Measurements from ENCODE around the gene CCDC3. TPM values are rescaled to one million over a fixed set of nuclear protein-coding genes. Genes with fewer than 3 reads are reported as not detected.
A peak's percentile ranks its signal among the peaks of the same experiment; 100 is the strongest.

The CCDC3 gene
- total RNA-seq, 1 donor from 2014 or later = 12.8 TPM

- no peak overlapping the region for H3K27ac ChIP-seq
- H3K4me3 ChIP-seq = no peak overlapping the region
- intact Hi-C loops (cut with DNase I) = no loop called here
- peak; percentile 34 to 58 for DNase-seq (ENCODE audit: extremely low spot score in 2 of 2)
- H3K4me1 ChIP-seq = peaks cover 25% of the 10 kb centered on the region
- H3K36me3 ChIP-seq = no peaks in the 10 kb centered on the region
- no peak for TF ChIP-seq POLR2AphosphoS5 (IDR thresholded peaks at IDR 0.05; ENCODE audit: insufficient read depth in 1 of 2, low read depth in 1 of 2)
- TF ChIP-seq, protein P1, sequence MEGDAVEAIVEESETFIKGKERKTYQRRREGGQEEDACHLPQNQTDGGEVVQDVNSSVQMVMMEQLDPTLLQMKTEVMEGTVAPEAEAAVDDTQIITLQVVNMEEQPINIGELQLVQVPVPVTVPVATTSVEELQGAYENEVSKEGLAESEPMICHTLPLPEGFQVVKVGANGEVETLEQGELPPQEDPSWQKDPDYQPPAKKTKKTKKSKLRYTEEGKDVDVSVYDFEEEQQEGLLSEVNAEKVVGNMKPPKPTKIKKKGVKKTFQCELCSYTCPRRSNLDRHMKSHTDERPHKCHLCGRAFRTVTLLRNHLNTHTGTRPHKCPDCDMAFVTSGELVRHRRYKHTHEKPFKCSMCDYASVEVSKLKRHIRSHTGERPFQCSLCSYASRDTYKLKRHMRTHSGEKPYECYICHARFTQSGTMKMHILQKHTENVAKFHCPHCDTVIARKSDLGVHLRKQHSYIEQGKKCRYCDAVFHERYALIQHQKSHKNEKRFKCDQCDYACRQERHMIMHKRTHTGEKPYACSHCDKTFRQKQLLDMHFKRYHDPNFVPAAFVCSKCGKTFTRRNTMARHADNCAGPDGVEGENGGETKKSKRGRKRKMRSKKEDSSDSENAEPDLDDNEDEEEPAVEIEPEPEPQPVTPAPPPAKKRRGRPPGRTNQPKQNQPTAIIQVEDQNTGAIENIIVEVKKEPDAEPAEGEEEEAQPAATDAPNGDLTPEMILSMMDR (IDR thresholded peaks at IDR 0.05) = no peak
- TF ChIP-seq POLR2A (IDR thresholded peaks at IDR 0.05) = no peak
- H3K27me3 ChIP-seq = no peaks in the 10 kb centered on the region
- no peaks in the 10 kb centered on the region for H3K9me3 ChIP-seq
Observed at GRCh38 chr10:12957081-12957480, 44.4 kb downstream of the CCDC3 start.

- TF ChIP-seq POLR2AphosphoS5 (IDR thresholded peaks at IDR 0.05; ENCODE audit: insufficient read depth in 1 of 2, low read depth in 1 of 2) = no peak
- TF ChIP-seq, protein P1 (IDR thresholded peaks at IDR 0.05) = no peak
- TF ChIP-seq POLR2A (IDR thresholded peaks at IDR 0.05) = no peak
- no peaks in the 10 kb centered on the region for H3K27me3 ChIP-seq
- H3K4me1 ChIP-seq = peaks cover 4% of the 10 kb centered on the region
- no peak overlapping the region for H3K27ac ChIP-seq
- intact Hi-C loops (cut with DNase I) = no loop called here
- H3K9me3 ChIP-seq = no peaks in the 10 kb centered on the region
- DNase-seq (ENCODE audit: extremely low spot score in 2 of 2) = no peak
- no peaks in the 10 kb centered on the region for H3K36me3 ChIP-seq
- no peak overlapping the region for H3K4me3 ChIP-seq
Observed at GRCh38 chr10:12954866-12955265, 46.6 kb downstream of the CCDC3 start.

GRCh38 chr10:12950583-12951128, 50.9 kb downstream of the CCDC3 start:
- Histone ChIP-seq H3K27ac (no peak overlapping the region), H3K4me3 (no peak overlapping the region), H3K4me1 (no peaks in the 10 kb centered on the region), H3K9me3 (no peaks in the 10 kb centered on the region), H3K36me3 (no peaks in the 10 kb centered on the region), H3K27me3 (no peaks in the 10 kb centered on the region)
- no peak for DNase-seq (ENCODE audit: extremely low spot score in 2 of 2)
- intact Hi-C loops (cut with DNase I) = no loop called here
- TF ChIP-seq, protein P1 (IDR thresholded peaks at IDR 0.05) = no peak
- TF ChIP-seq POLR2AphosphoS5 (IDR thresholded peaks at IDR 0.05; ENCODE audit: insufficient read depth in 1 of 2, low read depth in 1 of 2) = no peak
- no peak for TF ChIP-seq POLR2A (IDR thresholded peaks at IDR 0.05)

GRCh38 chr10:12949248-12949647, 52.3 kb downstream of the CCDC3 start:
- TF ChIP-seq POLR2A (IDR thresholded peaks at IDR 0.05) (no peak), POLR2AphosphoS5 (IDR thresholded peaks at IDR 0.05; ENCODE audit: insufficient read depth in 1 of 2, low read depth in 1 of 2) (no peak)
- TF ChIP-seq, protein P1 (IDR thresholded peaks at IDR 0.05) = no peak
- no peak for DNase-seq (ENCODE audit: extremely low spot score in 2 of 2)
- Histone ChIP-seq H3K4me1 (no peaks in the 10 kb centered on the region), H3K36me3 (no peaks in the 10 kb centered on the region), H3K27me3 (no peaks in the 10 kb centered on the region), H3K4me3 (no peak overlapping the region), H3K9me3 (no peaks in the 10 kb centered on the region), H3K27ac (no peak overlapping the region)
- intact Hi-C loops (cut with DNase I) = no loop called here

DNA sequence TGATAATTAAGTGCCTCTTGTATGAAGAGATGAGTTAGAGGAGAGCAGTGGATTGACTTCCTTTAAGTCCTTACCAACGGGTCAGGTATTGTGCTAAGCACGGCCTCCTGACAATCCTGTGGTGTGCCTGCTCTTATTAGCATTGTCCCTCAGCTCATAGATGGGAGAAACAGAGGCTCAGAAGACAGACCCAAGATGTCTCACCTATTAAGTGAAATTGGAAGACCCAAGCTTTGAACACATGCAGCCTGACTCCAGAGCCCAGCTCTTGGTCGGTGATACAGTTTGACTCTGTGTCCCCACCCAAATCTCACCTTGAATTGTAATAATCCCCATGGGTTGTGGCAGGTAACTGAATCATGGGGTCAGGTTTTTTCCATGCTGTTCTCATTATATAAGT, 53.8 kb downstream of the CCDC3 start:
- Histone ChIP-seq H3K27me3 (no peaks in the 10 kb centered on the region), H3K9me3 (no peaks in the 10 kb centered on the region), H3K27ac (no peak overlapping the region), H3K4me3 (no peak overlapping the region), H3K36me3 (no peaks in the 10 kb centered on the region), H3K4me1 (no peaks in the 10 kb centered on the region)
- intact Hi-C loops (cut with DNase I) = no loop called here
- DNase-seq (ENCODE audit: extremely low spot score in 2 of 2) = peak in 1 of 2 donors; percentile 32
- TF ChIP-seq, protein P1 (IDR thresholded peaks at IDR 0.05) = no peak
- no peak for TF ChIP-seq POLR2A (IDR thresholded peaks at IDR 0.05)
- TF ChIP-seq POLR2AphosphoS5 (IDR thresholded peaks at IDR 0.05; ENCODE audit: insufficient read depth in 1 of 2, low read depth in 1 of 2) = no peak
